ENCODE results near the gene TSGA10. TPM values are rescaled to one million over a fixed set of nuclear protein-coding genes. Genes with fewer than 3 reads are reported as not detected.
"Not testable (repeated sequence)": the region's sequence is repeated elsewhere in the genome, so short reads cannot be mapped to it uniquely, and the experiment has no call there.

The TSGA10 gene, protein sequence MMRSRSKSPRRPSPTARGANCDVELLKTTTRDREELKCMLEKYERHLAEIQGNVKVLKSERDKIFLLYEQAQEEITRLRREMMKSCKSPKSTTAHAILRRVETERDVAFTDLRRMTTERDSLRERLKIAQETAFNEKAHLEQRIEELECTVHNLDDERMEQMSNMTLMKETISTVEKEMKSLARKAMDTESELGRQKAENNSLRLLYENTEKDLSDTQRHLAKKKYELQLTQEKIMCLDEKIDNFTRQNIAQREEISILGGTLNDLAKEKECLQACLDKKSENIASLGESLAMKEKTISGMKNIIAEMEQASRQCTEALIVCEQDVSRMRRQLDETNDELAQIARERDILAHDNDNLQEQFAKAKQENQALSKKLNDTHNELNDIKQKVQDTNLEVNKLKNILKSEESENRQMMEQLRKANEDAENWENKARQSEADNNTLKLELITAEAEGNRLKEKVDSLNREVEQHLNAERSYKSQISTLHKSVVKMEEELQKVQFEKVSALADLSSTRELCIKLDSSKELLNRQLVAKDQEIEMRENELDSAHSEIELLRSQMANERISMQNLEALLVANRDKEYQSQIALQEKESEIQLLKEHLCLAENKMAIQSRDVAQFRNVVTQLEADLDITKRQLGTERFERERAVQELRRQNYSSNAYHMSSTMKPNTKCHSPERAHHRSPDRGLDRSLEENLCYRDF
- 10 to 100 TPM; 12.0 to 13.8 (median 13.3) TPM for polyA plus RNA-seq (ENCODE audit: insufficient read length in 3 of 3)

DNA sequence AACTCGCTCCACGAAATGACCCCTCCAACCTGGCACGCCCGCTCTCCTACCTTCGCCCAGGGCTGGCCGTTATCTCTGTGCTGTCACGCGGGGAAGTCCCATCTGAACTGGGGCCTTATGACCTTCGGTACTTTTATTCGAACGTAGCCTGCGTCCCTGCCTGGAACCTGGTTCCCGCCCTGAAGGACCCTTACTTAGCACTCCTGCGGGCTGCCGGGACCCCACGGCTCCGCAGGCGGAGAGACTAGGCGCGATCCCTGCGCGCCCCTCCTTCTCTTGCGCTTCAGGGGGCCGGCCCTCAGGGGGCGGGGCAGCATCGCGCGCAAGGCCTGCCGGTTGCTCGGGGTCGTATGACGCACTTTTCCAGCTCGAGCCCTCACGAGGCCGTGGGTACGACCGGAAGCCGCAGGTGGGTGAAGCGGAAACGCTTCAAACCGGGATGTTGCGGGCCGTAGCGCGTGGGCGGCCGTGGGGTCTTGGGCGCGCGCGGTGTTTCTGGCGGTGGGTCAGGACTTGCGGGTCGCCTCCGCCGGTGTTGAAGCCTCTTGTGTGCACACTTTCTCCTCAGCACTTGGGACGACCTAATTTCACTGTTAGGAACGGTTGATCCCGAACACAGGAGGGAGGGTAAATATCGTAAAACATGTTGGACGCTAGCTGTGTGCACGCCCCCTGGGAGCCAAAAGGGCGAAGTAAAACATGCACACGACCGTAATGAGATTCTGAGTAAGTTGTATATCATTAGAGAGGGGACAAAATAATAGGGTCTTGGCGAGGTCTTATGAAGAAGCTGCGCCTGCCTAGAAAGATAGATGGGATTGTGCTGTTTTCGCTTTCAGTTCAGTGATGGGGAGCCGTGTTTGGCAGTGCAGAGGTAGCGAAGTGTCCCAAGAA is at the start of gene TSGA10, which contains the start of gene LIPT1:
Gene TSGA10, minus strand, starts transcription at position 300 of the 894 bp plus-strand sequence. CDS start 45,503 bp downstream, outside the sequence.
Gene LIPT1, plus strand, starts transcription at position 325 of the 894 bp plus-strand sequence. CDS start 6,991 bp downstream, outside the sequence.
- DNase-seq (ENCODE audit: low read depth in 3 of 3, low spot score in 2 of 3), result peak; percentile 80 to 89 (median 81)

- DNase-seq (ENCODE audit: low read depth in 3 of 3, low spot score in 2 of 3), result no peak
These were observed 47.4 kb upstream of the TSGA10 start for GRCh38 chr2:99201959-99202678.

GRCh38 chr2:99200076-99200800 is 45.5 kb upstream of the TSGA10 start:
- DNase-seq (ENCODE audit: low read depth in 3 of 3, low spot score in 2 of 3), result no peak

- DNase-seq (ENCODE audit: low read depth in 3 of 3, low spot score in 2 of 3), result no peak
These were observed 43.5 kb upstream of the TSGA10 start for GRCh38 chr2:99198103-99198841.

DNA sequence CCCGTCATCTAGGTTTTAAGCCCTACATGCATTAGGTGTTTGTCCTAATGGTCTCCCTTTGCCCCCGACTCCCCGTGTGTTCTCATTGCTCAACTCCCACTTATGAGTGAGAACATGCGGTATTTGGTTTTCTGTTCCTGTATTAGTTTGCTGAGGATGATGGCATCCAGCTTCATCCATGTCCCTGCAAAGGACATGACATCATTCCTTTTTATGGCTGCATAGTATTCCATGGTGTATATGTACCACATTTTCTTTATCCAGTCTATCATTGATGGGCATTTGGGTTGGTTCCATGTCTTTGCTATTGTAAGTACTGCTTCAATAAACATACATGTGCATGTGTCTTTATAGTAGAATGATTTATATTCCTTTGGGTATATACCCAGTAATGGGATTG is 37.6 kb upstream of the TSGA10 start:
- not testable (repeated sequence) for DNase-seq (ENCODE audit: low read depth in 3 of 3, low spot score in 2 of 3)

DNA sequence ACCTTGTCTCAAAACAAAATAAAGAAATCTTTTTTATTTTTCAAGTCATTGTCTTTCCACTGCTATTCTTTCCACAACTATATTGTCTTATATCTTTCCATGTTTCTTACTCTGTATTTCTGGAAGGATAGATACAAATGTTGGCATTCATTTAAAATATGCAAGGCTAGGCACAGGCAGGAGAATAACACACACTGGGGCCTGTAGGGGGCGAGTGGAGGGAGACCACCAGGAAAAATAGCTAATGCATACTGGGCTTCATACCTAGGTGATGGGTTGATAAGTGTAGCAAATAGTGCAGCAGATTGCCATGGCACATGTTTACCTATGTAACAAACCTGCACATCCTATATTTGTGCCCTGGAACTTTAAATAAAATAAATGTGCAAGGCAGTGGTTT is 35.8 kb upstream of the TSGA10 start:
- DNase-seq (ENCODE audit: low read depth in 3 of 3, low spot score in 2 of 3), result no peak

DNA sequence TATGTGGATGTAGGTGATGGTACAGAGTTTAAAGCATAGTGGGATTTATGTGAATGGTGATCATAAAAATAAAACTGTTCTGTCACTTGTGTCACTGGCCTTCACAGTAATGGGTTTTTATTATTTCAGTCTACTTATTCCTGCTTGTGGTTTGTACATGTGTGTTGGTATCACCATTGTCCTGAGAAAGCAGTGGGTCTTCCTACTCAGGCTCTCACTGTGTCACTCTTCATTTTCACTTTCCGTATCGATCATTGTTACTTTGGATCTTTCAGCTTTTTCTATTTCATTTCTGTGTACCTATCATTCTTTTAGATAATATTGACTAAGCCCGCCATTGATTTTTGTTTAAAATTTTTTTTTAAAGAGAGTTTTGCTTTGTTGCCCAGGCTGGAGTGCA is 33.6 kb upstream of the TSGA10 start:
- DNase-seq (ENCODE audit: low read depth in 3 of 3, low spot score in 2 of 3), result no peak

- DNase-seq (ENCODE audit: low read depth in 3 of 3, low spot score in 2 of 3), result no peak
These were observed 32.3 kb upstream of the TSGA10 start for GRCh38 chr2:99187011-99187410.

GRCh38 chr2:99184811-99185210 is 30.1 kb upstream of the TSGA10 start:
- no peak for DNase-seq (ENCODE audit: low read depth in 3 of 3, low spot score in 2 of 3)

- no peak for DNase-seq (ENCODE audit: low read depth in 3 of 3, low spot score in 2 of 3)
These were observed 28.3 kb upstream of the TSGA10 start for GRCh38 chr2:99183025-99183424.

- DNase-seq (ENCODE audit: low read depth in 3 of 3, low spot score in 2 of 3), result peak in 1 of 3 donors; percentile 1
These were observed 26.9 kb upstream of the TSGA10 start for GRCh38 chr2:99181624-99182000.

GRCh38 chr2:99180755-99181623 is 26.2 kb upstream of the TSGA10 start, which contains the start of the genes MITD1 and MRPL30:
Gene MITD1 (minus strand): TSS chr2:99181058. CDS start chr2:99180981, 77 bp downstream.
Gene MRPL30 (plus strand): TSS chr2:99181184. CDS start chr2:99186204, 5,020 bp downstream.
- DNase-seq (ENCODE audit: low read depth in 3 of 3, low spot score in 2 of 3), result peak; percentile 93 to 94 (median 93)

GRCh38 chr2:99171377-99172140 is 16.8 kb upstream of the TSGA10 start:
- DNase-seq (ENCODE audit: low read depth in 3 of 3, low spot score in 2 of 3), result no peak

GRCh38 chr2:99169534-99169933 is 14.8 kb upstream of the TSGA10 start:
- DNase-seq (ENCODE audit: low read depth in 3 of 3, low spot score in 2 of 3), result no peak

- DNase-seq (ENCODE audit: low read depth in 3 of 3, low spot score in 2 of 3), result no peak
These were observed 11.5 kb upstream of the TSGA10 start for GRCh38 chr2:99166218-99166617.

DNA sequence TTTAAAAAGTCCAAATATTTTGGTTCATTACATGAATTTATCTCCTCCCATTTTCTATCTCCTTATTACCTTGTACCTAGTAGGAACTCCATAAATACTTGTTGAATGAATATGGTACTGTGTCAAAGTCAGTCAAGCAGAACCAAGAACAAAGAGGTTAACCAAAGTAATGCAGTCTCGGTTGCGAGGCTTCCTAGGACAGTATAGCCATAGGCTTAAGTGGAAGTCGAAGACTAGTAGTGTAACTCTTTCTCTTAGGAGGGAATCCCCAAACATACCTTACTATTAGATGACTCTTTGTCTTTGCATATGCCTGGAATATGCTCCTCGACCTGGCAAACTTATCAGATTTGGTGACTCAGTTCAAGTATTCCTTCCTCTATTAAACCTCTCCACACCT is 4.9 kb upstream of the TSGA10 start:
- no peak for DNase-seq (ENCODE audit: low read depth in 3 of 3, low spot score in 2 of 3)

- no peak for DNase-seq (ENCODE audit: low read depth in 3 of 3, low spot score in 2 of 3)
These were observed 3.9 kb upstream of the TSGA10 start for GRCh38 chr2:99158599-99158998.

Measured in right renal cortex interstitium (tissue), 3 donors.